Neural crest cell (in vitro differentiated cells): ENCODE results near the gene COMMD6. TPM values are rescaled to one million over a fixed set of nuclear protein-coding genes. Genes with fewer than 3 reads are reported as not detected.

Experiments
- DNase-seq: peaks from one replicate; pipeline ENCODE4 v3.0.0; 2021; ENCODE audit warnings: low read depth, mixed read lengths, low spot score
- H3K27ac Mint-ChIP-seq: one replicate; pipeline ENCODE4 v1.8.0; 2021; ENCODE audit warnings: mild to moderate bottlenecking, mixed read lengths; ENCODE audit not compliant: unreplicated experiment
- H3K27me3 Mint-ChIP-seq: 2 replicates; pipeline ENCODE4 v1.8.0; 2021; ENCODE audit warnings: low read depth, mild to moderate bottlenecking, mixed read lengths
- H3K36me3 Mint-ChIP-seq: 2 replicates; pipeline ENCODE4 v1.8.0; 2021; ENCODE audit warnings: low read depth, mild to moderate bottlenecking, mixed read lengths
- H3K4me1 Mint-ChIP-seq: 2 replicates; pipeline ENCODE4 v1.8.0; 2021; ENCODE audit warnings: mixed read lengths
- H3K4me3 Mint-ChIP-seq: one replicate; pipeline ENCODE4 v1.8.0; 2021; ENCODE audit warnings: mild to moderate bottlenecking, mixed read lengths
- H3K9me3 Mint-ChIP-seq: 2 replicates; pipeline ENCODE4 v1.8.0; 2021; ENCODE audit warnings: mixed read lengths
- CTCF ChIP-seq: fragments of 200-600 bp; sonication (generic); conservative IDR thresholded peaks from 2 replicates; pipeline ENCODE4 v1.5.0; 2021; ENCODE audit warnings: antibody characterized with exemption, mild to moderate bottlenecking
- total RNA-seq: library from RNA; stranded (reverse); gene quantifications from 2 replicates; pipeline ENCODE4 v1.2.1, GENCODE V29; 2021

The COMMD6 gene
- total RNA-seq, 1 donor from 2014 or later = 128 TPM

GRCh38 chr13:75495938-75496337, 41.7 kb downstream of the COMMD6 start:
- Mint-ChIP-seq H3K27me3 (no peaks in the 10 kb centered on the region), H3K27ac (no peak overlapping the region), H3K36me3 (no peaks in the 10 kb centered on the region), H3K9me3 (no peaks in the 10 kb centered on the region), H3K4me1 (no peaks in the 10 kb centered on the region), H3K4me3 (no peak overlapping the region)
- TF ChIP-seq CTCF = no peak
- no peak for DNase-seq

- TF ChIP-seq CTCF = no peak
- H3K27ac Mint-ChIP-seq = no peak overlapping the region
- H3K4me1 Mint-ChIP-seq = no peaks in the 10 kb centered on the region
- H3K4me3 Mint-ChIP-seq = no peak overlapping the region
- no peaks in the 10 kb centered on the region for H3K9me3 Mint-ChIP-seq
- no peaks in the 10 kb centered on the region for H3K27me3 Mint-ChIP-seq
- DNase-seq = no peak
- H3K36me3 Mint-ChIP-seq = no peaks in the 10 kb centered on the region
These were observed 43.1 kb downstream of the COMMD6 start for GRCh38 chr13:75494491-75494890.

GRCh38 chr13:75493156-75493555, 44.5 kb downstream of the COMMD6 start:
- TF ChIP-seq CTCF = no peak
- no peaks in the 10 kb centered on the region for H3K4me1 Mint-ChIP-seq
- H3K36me3 Mint-ChIP-seq = no peaks in the 10 kb centered on the region
- no peak overlapping the region for H3K4me3 Mint-ChIP-seq
- no peak for DNase-seq
- H3K27me3 Mint-ChIP-seq = no peaks in the 10 kb centered on the region
- H3K27ac Mint-ChIP-seq = no peak overlapping the region
- no peaks in the 10 kb centered on the region for H3K9me3 Mint-ChIP-seq

- Mint-ChIP-seq H3K4me3 (no peak overlapping the region), H3K9me3 (no peaks in the 10 kb centered on the region), H3K27ac (no peak overlapping the region), H3K36me3 (no peaks in the 10 kb centered on the region), H3K27me3 (no peaks in the 10 kb centered on the region), H3K4me1 (no peaks in the 10 kb centered on the region)
- no peak for TF ChIP-seq CTCF
- DNase-seq = no peak
These were observed 45.3 kb downstream of the COMMD6 start for GRCh38 chr13:75492389-75492788.

- Mint-ChIP-seq H3K27me3 (no peaks in the 10 kb centered on the region), H3K4me3 (no peak overlapping the region), H3K27ac (no peak overlapping the region), H3K9me3 (no peaks in the 10 kb centered on the region), H3K36me3 (no peaks in the 10 kb centered on the region), H3K4me1 (no peaks in the 10 kb centered on the region)
- no peak for DNase-seq
- TF ChIP-seq CTCF = no peak
These were observed 46.3 kb downstream of the COMMD6 start for GRCh38 chr13:75491376-75491775.
